ENCODE data around the gene VWA5B1.

DNA sequence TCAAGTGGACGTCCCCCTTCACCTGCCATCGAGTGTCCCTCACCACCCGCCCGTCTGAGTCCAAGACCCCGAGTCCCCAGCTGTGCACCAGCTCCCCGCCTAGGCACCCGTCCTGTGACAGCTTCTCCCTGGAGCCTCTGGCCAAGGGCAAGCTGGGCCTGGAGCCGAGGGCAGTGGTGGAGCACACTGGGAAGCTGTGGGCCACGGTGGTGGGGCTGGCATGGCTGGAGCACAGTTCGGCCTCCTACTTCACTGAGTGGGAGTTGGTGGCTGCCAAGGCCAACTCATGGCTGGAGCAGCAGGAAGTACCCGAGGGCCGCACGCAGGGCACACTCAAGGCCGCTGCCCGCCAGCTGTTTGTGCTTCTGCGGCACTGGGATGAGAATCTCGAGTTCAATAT lies 63.2 kb downstream of the VWA5B1 start:
- TF ChIP-seq POLR2A (IDR thresholded peaks at IDR 0.05): no peak
- TF ChIP-seq POLR2AphosphoS5 (IDR thresholded peaks at IDR 0.05): no peak
- TF ChIP-seq, protein P1, sequence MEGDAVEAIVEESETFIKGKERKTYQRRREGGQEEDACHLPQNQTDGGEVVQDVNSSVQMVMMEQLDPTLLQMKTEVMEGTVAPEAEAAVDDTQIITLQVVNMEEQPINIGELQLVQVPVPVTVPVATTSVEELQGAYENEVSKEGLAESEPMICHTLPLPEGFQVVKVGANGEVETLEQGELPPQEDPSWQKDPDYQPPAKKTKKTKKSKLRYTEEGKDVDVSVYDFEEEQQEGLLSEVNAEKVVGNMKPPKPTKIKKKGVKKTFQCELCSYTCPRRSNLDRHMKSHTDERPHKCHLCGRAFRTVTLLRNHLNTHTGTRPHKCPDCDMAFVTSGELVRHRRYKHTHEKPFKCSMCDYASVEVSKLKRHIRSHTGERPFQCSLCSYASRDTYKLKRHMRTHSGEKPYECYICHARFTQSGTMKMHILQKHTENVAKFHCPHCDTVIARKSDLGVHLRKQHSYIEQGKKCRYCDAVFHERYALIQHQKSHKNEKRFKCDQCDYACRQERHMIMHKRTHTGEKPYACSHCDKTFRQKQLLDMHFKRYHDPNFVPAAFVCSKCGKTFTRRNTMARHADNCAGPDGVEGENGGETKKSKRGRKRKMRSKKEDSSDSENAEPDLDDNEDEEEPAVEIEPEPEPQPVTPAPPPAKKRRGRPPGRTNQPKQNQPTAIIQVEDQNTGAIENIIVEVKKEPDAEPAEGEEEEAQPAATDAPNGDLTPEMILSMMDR (IDR thresholded peaks at IDR 0.05): no peak

Measured in prostate gland (tissue), 2 donors.